ENCODE data around the gene SSBP2.

DNA sequence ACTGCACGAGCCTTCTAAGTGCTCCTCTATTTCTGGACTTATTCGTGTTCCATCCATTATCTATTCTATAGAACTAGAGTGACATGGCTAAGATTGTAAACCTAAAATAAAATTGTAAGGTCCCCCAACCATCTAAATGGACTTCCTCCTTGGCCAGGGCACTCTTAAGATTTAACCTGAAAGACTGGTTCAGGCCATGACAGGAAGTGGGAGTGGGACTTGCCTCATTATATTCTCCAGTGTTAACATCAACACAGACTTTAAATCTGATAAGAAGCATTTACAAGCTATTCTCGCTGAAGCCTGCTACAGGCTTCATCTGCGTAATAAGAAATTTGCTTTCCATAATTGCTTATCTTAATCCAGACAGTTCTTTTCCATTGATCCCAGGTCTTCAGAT is 117.0 kb downstream of the SSBP2 start:
- TF ChIP-seq, protein P1, sequence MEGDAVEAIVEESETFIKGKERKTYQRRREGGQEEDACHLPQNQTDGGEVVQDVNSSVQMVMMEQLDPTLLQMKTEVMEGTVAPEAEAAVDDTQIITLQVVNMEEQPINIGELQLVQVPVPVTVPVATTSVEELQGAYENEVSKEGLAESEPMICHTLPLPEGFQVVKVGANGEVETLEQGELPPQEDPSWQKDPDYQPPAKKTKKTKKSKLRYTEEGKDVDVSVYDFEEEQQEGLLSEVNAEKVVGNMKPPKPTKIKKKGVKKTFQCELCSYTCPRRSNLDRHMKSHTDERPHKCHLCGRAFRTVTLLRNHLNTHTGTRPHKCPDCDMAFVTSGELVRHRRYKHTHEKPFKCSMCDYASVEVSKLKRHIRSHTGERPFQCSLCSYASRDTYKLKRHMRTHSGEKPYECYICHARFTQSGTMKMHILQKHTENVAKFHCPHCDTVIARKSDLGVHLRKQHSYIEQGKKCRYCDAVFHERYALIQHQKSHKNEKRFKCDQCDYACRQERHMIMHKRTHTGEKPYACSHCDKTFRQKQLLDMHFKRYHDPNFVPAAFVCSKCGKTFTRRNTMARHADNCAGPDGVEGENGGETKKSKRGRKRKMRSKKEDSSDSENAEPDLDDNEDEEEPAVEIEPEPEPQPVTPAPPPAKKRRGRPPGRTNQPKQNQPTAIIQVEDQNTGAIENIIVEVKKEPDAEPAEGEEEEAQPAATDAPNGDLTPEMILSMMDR (conservative IDR thresholded peaks at IDR 0.05 in 1 of 2, IDR thresholded peaks at IDR 0.05 in 1 of 2; ENCODE audit: low read depth in 1 of 2, low read length in 2 of 2): no peak
- no peak for TF ChIP-seq EZH2 (IDR thresholded peaks at IDR 0.05; ENCODE audit: low read length, missing control alignments)
